HG03520 (cell line): ENCODE measurements around the gene CHST15.

Experiments used
- ATAC-seq: cut with Tn5 transposase; IDR thresholded peaks from one replicate; pipeline ENCODE4 v1.9.1; 2021; ENCODE audit warnings: mild to moderate bottlenecking, moderate library complexity; ENCODE audit not compliant: unreplicated experiment

The CHST15 gene

GRCh38 chr10:124084708-124085107 lies 8.7 kb downstream of the CHST15 start:
- no peak for ATAC-seq

GRCh38 chr10:124083740-124084397 lies 9.5 kb downstream of the CHST15 start:
- no peak for ATAC-seq

DNA sequence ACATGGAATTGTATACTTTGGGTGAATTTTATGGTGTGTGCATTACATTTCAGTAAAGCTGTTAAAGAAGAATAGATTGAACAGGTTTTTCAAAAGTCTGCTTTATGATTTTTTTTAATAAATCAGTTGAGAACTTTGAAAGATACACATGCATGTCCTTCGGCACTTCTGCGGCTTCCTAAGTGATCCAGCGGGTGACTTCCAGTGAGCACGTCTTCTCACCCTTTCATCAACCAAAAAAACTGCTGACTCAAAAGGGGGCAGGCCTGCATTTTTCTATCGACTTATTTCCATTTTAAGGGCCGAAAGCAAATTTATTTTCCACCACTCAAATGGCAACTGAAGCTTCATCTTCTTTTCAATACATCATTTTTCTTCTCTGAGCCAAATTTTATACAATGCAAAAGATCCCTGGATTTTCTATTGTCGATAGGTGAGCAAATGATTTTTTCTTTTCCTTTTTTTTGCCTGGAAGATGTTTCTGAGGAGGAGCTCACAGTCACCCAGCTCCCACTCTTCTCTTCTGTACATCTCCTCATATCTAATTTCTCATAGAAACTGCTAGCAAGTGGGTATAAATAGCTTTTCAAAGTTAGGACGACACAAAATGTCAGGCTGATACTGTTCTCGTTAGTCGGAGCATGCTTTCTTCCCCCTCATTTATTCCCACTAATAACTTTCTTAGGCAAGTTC lies 10.2 kb downstream of the CHST15 start:
- no peak for ATAC-seq

DNA sequence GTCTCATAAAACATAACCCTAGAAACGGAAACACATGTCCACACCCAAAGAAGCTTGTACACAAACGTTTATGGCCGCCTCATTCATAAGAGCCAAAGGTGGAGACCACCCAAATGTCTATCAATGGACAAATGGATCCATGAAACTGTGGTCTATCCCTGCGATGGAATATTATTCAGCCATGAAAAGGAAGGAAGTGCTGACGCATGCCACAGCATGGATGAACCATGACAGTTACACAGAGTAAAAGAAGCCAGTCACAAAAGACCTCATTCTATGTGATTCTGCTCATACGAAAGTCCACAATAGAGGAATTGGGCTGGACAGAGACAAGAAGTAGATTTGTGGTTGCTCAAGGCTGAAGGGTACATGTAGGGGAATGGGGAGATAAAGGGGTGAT lies 10.8 kb downstream of the CHST15 start:
- no peak for ATAC-seq

GRCh38 chr10:124081547-124082140 lies 11.8 kb downstream of the CHST15 start:
- ATAC-seq, result no peak

GRCh38 chr10:124079864-124080263 lies 13.5 kb downstream of the CHST15 start:
- ATAC-seq, result no peak

DNA sequence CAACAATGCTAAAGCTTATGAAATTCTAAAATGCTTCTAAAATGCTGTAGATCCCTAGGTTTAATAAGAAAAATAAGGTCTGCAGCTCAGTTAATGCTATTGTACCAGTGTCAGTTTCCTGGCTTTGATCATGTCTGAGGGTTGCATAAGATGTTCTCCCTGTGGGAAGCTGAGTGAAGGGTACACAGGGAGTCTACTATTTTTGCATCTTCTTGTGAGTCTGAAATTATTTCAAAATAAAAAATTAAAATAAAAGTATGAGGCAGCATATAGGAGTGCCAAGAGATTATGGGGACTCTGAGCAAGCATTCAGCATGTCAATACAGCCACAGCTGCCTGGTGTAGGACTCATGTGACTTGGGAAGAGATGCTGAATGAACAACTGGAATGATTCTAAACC lies 14.7 kb downstream of the CHST15 start:
- no peak for ATAC-seq

GRCh38 chr10:124078028-124078427 lies 15.4 kb downstream of the CHST15 start:
- no peak for ATAC-seq

- no peak for ATAC-seq
These were observed 16.0 kb downstream of the CHST15 start for GRCh38 chr10:124077208-124077993.

DNA sequence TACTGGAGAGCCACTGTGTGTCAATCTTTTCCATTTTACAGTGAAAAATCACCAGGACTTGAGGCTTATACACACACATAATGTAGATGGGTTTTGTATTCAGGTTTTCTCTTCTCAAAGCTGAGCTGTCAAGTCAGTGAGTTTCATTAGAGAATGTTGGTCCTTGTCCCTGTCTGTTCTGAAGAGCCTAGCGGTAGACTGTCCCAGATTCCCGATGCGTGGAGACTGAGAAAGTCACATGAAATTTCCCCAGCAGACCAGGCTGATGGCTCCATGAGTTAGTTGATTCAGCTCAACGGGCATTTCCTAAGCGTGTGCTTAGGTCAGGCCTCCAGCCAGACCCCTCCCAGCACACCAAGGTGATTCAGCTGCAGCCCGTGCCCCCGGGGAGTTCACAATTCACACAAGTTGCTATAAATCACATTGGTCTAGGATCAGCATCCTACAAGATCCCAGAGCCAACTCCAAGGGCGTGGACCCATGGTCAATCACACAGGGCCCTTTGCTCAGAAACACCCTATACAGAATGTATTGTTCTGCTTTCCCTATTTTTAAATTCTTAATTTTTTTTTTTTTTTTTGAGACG lies 17.2 kb downstream of the CHST15 start:
- no peak for ATAC-seq

GRCh38 chr10:124075231-124075955 lies 18.0 kb downstream of the CHST15 start:
- ATAC-seq, result no peak

- no peak for ATAC-seq
These were observed 18.8 kb downstream of the CHST15 start for GRCh38 chr10:124074501-124075109.

DNA sequence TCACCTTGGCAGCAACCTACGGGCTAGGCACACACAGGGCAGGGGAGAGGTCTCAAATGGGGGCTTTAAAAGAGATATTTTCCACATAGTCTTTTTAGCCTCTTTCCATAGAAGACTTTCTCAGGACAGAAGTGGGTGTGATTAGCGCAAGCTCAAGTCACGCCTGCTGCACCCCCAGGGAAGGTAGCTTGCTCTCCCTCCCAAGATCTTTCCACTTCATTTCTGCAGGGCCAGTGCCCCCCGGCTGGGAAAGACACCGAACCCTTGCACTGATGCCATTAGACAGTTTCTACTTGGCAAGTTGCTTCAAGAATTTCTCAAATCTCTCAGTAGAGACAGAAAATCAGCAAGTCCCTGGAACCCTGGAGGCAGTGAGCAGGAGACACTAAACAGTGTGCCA lies 19.4 kb downstream of the CHST15 start:
- no peak for ATAC-seq

DNA sequence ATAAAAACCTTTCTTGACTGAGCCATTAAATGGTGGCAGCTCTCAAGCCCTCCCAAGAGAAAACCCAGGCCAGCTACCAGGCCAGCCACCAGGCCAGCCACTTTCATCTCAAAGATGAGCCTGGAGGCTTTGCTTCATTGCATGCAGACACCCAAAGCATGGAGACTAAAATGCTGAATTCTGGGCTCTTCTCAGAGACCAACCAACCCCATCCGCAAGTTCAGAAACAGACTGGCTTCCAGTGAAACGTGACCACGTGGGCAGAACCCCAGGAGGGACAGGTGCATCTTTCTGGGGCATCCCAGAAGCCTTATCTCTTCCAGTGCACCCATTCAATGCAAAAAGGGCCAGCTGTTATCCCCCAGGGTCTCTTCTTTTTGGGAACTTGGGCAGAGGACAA lies 20.9 kb downstream of the CHST15 start:
- ATAC-seq, result no peak

- ATAC-seq, result no peak
These were observed 21.3 kb downstream of the CHST15 start for GRCh38 chr10:124072106-124072505.

DNA sequence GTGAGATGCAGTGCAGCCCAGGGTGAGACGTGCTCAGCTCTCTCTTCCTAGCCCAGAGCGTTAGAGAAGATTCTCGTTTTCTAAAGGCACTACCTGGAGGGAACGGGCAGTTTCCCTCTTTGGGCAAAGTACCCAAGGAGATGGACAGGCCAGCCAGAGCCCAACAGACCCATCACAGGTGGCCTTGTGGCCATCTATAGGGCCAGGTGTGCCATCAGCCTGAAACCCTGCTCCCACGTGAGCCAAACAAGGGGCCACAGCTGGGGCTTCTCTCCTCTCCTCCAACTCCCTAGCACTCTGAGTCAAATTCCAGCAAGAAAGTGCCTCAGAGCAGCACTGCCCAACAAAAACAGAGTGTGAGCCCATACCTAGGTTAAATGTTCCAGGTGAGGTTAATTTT lies 22.3 kb downstream of the CHST15 start:
- no peak for ATAC-seq

DNA sequence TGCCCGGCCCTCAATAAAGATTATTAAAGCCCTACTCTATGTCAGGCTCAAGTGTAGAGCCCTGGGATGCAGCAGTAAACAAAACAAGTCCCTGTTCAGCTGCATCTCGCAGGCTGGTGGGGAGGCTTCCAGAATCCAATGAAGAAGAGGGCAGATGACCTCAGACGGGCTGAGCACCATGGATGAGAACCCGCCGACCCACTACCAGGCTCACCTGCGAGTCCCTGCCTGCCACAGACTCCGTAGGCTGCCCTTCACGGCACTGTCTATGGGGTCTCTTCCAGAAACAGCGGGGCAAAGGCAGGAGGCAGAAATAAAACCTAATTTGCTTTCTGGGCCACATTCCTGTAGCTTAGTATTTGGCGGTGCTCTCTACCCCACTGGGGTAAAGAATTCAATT lies 22.7 kb downstream of the CHST15 start:
- ATAC-seq, result no peak

- ATAC-seq, result no peak
These were observed 23.8 kb downstream of the CHST15 start for GRCh38 chr10:124069341-124070264.

GRCh38 chr10:124068929-124069328 lies 24.5 kb downstream of the CHST15 start:
- ATAC-seq, result no peak
